Measurements from ENCODE around the gene HOXC6.
"Not testable (repeated sequence)": the region's sequence is repeated elsewhere in the genome, so short reads cannot be mapped to it uniquely, and the experiment has no call there.

HOXC6 gene

DNA sequence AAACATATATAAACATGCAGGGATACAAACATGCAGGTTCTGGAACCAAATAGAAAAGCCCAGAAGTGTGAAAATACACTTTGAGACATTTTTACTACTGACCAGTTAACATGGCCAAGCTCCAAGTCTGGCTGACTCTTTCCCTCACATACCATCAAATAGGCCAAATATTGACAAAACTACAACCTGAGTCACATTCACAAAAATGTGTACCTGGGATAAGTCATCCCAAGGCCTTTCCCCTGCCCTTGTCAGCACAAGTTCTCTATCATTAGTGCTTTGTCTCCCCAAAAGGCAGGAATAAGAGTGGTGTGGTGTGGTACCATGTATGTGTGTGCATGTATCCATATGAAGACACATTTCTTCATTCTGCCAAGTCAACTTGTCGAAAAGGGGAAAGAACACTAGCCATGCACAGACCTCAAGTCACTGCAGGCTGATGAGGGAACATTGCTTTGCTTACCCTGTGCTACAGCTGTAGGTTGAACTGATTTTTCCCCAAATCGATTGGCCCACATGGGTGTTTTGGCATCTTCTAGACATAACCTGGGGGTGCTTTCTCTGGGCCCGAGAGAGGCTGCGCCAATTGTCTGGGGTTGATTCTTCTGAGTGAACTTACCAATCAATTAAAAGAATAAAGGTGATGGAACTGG, 40.3 kb downstream of the HOXC6 start:
- no peaks in the 10 kb centered on the region for H3K9me3 Mint-ChIP-seq

DNA sequence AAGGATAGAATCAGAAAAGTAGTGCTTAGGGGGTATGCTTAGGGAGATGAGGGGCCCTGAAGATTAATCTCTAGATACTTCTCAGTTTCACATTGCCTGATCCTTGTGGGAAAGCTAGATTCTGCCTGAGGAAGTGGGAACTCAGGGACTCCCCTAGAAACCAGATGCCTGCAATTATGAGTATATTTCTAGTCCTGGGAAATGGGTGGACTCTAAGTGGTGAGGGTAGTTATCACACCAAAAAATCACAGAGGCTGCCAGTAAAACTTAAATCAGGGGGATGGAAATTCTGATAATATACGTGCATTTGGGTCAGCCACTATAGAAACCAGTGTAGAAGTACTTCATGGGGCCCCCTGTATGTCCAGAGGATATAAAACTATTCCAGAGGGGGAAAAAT, 43.7 kb downstream of the HOXC6 start:
- Mint-ChIP-seq H3K27ac (no peak overlapping the region), H3K27me3 (peaks cover 8% of the 10 kb centered on the region), H3K4me3 (no peak overlapping the region), H3K4me1 (no peaks in the 10 kb centered on the region), H3K9me3 (no peaks in the 10 kb centered on the region), H3K36me3 (ENCODE audit: low read depth) (no peaks in the 10 kb centered on the region)
- ATAC-seq (no peak), DNase-seq (no peak)

More for the DNA sequence above, 40.3 kb downstream of the HOXC6 start:
- H3K27me3 Mint-ChIP-seq: peaks cover 26% of the 10 kb centered on the region
- H3K36me3 Mint-ChIP-seq (ENCODE audit: low read depth): no peaks in the 10 kb centered on the region
- no peak for ATAC-seq
- DNase-seq: no peak
- H3K4me3 Mint-ChIP-seq: no peak overlapping the region
- no peaks in the 10 kb centered on the region for H3K4me1 Mint-ChIP-seq
- no peak overlapping the region for H3K27ac Mint-ChIP-seq

DNA sequence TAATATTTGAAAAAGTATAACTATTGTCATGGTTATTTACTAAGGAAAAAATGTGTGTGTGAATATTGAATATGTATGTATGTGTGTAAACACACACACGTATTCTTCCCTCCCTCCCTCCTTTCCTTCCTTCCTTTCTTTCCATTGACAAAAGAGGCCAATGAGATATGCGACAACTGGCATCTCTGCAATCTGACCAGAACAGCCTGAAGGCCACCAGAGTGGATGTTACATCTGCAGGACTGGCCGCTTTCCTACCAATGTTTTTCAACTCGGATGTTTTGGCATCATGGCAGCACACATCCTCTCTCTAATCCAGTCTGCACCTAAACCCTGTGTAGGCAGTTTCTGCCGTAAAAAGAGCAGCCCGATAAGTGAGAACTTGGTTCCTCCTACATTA, 46.1 kb downstream of the HOXC6 start:
- no peak for ATAC-seq
- no peaks in the 10 kb centered on the region for H3K9me3 Mint-ChIP-seq
- H3K4me3 Mint-ChIP-seq: no peak overlapping the region
- H3K36me3 Mint-ChIP-seq (ENCODE audit: low read depth): no peaks in the 10 kb centered on the region
- no peak overlapping the region for H3K27ac Mint-ChIP-seq
- no peaks in the 10 kb centered on the region for H3K4me1 Mint-ChIP-seq
- no peak for DNase-seq
- peaks cover 6% of the 10 kb centered on the region for H3K27me3 Mint-ChIP-seq

DNA sequence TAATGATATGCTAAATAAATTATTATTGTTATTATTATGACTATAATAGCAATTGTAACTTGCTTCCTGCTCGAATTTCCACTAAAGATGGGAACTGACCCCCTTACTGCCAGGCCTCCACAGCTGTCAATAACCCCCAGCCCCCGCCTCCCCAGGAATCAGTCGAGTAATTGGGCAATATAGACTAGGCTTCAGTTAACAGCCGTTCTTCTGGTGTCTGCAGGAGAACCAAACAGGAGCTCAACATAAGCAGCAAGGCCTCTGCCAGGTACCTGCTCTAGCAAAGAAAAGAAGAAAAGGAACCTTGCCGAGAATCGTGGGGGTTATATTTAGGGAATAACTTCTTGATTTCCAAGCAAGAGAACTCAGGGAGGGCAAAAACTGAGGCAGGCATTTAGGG, 47.2 kb downstream of the HOXC6 start:
- ATAC-seq: no peak
- H3K27ac Mint-ChIP-seq: no peak overlapping the region
- DNase-seq: no peak
- H3K9me3 Mint-ChIP-seq: no peaks in the 10 kb centered on the region
- H3K4me3 Mint-ChIP-seq: no peak overlapping the region
- no peaks in the 10 kb centered on the region for H3K36me3 Mint-ChIP-seq (ENCODE audit: low read depth)
- peaks cover 3% of the 10 kb centered on the region for H3K27me3 Mint-ChIP-seq
- no peaks in the 10 kb centered on the region for H3K4me1 Mint-ChIP-seq

DNA sequence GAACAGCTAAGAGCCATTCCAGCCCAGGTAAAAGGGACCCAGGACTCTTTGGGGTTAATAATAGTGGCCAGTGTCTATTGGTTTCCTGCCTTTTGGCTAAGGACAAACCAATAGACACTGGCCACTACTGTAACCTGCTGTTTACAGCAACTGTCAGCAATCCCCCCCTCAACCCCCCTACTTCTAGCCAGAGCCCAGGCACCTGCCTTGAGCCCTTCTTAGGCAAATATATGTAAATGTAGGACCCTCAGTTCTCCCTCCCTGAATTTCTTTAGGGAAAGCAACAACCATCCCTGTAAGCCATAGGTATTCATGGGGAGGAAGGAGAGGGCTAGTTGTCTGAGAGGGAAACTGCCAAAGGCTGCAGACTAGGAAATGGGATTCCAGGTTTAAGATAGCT, 47.7 kb downstream of the HOXC6 start:
- no peak overlapping the region for H3K4me3 Mint-ChIP-seq
- H3K27me3 Mint-ChIP-seq: no peaks in the 10 kb centered on the region
- ATAC-seq (no peak), DNase-seq (no peak)
- no peaks in the 10 kb centered on the region for H3K9me3 Mint-ChIP-seq
- H3K36me3 Mint-ChIP-seq (ENCODE audit: low read depth): no peaks in the 10 kb centered on the region
- peaks cover 1% of the 10 kb centered on the region for H3K4me1 Mint-ChIP-seq
- H3K27ac Mint-ChIP-seq: no peak overlapping the region

DNA sequence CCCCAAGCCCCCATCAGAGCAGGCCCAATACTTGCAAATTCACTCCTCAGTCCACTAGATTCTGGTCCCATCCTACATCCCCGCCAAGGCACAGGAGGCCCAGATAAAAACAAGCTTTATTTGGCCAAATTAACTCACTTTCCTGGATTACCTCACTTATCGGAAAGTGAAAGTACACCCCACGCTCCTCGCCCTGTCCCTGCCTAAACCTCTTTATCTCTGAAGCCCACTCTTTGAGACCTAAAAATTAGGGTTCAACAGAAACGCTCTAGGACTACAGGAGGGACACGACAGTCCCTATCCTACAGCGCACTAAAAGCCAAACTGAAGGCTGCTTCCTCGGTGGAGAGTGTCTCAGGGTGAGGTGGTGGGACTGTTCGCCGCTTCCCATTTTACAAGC, 49.6 kb downstream of the HOXC6 start:
- not testable (repeated sequence) for ATAC-seq; H3K9me3 Mint-ChIP-seq; H3K36me3 Mint-ChIP-seq (ENCODE audit: low read depth); DNase-seq; H3K4me3 Mint-ChIP-seq; H3K27ac Mint-ChIP-seq; H3K27me3 Mint-ChIP-seq
- peaks cover 14% of the 10 kb centered on the region for H3K4me1 Mint-ChIP-seq

DNA sequence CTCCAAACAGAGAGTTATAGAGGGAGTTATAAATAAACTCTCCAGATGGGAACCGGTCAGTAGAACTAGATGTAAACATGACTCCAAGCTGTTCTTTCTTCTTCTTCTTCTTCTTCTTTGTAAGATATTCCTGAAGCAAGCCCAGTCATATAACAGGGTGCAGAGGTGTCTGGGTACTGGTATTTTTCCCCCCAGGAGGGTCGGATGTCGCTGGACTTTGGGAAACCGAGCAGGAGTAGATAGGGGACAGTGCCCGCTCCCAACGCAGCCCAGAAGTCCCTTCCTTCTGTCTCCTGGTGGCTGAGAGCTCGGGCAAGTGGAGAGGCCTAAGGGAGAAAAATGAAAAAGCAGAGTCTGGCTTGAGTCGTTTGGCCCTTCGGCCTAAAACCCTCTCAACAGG, 50.9 kb downstream of the HOXC6 start:
- not testable (repeated sequence) for H3K27me3 Mint-ChIP-seq; H3K27ac Mint-ChIP-seq; H3K36me3 Mint-ChIP-seq (ENCODE audit: low read depth); DNase-seq; H3K9me3 Mint-ChIP-seq; ATAC-seq; H3K4me3 Mint-ChIP-seq
- H3K4me1 Mint-ChIP-seq: peaks cover 26% of the 10 kb centered on the region
